HCT116 (cell line): ENCODE data around the gene CNGA1.

Source experiments
- ELF1 ChIP-seq: IDR thresholded peaks from 2 replicates; pipeline ENCODE4 v1.6.1; 2012; ENCODE audit warnings: low read depth, borderline replicate concordance
- POLR2A ChIP-seq: IDR thresholded peaks from 2 replicates; pipeline ENCODE4 v1.7.0; 2011; ENCODE audit warnings: borderline replicate concordance; ENCODE audit not compliant: insufficient read depth, insufficient read length; ENCODE audit errors: extremely low read depth
- TF ChIP-seq, protein P1 (sequence below), 3 experiments: fragments of 200-600 bp in 1 of 3; sonication (generic) in 1 of 3; IDR thresholded peaks in 2 of 3; conservative IDR thresholded peaks in 1 of 3; 2 replicates each; pipeline ENCODE4 v1.5.1; 2012 to 2017; ENCODE audit warnings: low read depth in 2 of 3, low read length in 2 of 3, antibody characterized with exemption in 1 of 3, borderline replicate concordance in 1 of 3, control low read depth in 1 of 3, mild to moderate bottlenecking in 1 of 3, mixed read lengths in 1 of 3, mixed run types in 1 of 3, moderate library complexity in 1 of 3; ENCODE audit not compliant: insufficient read depth in 1 of 3
- TF ChIP-seq, protein P2 (sequence below): IDR thresholded peaks from 2 replicates; pipeline ENCODE4 v1.6.1; 2012; ENCODE audit warnings: low read depth

DNA sequence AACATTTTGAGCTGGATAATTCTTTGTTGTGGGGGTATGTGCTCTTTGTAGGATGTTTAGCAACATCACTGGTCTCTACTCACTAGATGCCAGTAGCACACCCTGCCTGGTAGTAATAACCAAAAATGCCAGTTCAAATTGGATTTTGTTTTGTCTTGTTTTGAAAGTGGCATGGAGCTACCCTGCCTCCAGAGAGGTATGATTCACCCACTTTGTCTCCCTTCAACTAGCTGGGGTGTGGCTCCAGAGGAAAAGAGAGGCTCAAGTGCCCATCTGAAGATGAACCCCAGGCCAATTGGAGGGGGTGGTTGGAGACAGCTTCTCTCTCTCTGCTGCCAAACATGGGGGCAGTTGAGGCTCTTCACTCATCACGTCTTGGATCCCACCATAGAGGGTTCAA is 34.6 kb upstream of the CNGA1 start:
- TF ChIP-seq, protein P1, sequence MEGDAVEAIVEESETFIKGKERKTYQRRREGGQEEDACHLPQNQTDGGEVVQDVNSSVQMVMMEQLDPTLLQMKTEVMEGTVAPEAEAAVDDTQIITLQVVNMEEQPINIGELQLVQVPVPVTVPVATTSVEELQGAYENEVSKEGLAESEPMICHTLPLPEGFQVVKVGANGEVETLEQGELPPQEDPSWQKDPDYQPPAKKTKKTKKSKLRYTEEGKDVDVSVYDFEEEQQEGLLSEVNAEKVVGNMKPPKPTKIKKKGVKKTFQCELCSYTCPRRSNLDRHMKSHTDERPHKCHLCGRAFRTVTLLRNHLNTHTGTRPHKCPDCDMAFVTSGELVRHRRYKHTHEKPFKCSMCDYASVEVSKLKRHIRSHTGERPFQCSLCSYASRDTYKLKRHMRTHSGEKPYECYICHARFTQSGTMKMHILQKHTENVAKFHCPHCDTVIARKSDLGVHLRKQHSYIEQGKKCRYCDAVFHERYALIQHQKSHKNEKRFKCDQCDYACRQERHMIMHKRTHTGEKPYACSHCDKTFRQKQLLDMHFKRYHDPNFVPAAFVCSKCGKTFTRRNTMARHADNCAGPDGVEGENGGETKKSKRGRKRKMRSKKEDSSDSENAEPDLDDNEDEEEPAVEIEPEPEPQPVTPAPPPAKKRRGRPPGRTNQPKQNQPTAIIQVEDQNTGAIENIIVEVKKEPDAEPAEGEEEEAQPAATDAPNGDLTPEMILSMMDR (IDR thresholded peaks at IDR 0.05 in 2 of 3, conservative IDR thresholded peaks at IDR 0.05 in 1 of 3; ENCODE audit: borderline replicate concordance in 1 of 3, insufficient read depth in 1 of 3, low read depth in 2 of 3, low read length in 2 of 3) = no peak
- TF ChIP-seq, protein P2, sequence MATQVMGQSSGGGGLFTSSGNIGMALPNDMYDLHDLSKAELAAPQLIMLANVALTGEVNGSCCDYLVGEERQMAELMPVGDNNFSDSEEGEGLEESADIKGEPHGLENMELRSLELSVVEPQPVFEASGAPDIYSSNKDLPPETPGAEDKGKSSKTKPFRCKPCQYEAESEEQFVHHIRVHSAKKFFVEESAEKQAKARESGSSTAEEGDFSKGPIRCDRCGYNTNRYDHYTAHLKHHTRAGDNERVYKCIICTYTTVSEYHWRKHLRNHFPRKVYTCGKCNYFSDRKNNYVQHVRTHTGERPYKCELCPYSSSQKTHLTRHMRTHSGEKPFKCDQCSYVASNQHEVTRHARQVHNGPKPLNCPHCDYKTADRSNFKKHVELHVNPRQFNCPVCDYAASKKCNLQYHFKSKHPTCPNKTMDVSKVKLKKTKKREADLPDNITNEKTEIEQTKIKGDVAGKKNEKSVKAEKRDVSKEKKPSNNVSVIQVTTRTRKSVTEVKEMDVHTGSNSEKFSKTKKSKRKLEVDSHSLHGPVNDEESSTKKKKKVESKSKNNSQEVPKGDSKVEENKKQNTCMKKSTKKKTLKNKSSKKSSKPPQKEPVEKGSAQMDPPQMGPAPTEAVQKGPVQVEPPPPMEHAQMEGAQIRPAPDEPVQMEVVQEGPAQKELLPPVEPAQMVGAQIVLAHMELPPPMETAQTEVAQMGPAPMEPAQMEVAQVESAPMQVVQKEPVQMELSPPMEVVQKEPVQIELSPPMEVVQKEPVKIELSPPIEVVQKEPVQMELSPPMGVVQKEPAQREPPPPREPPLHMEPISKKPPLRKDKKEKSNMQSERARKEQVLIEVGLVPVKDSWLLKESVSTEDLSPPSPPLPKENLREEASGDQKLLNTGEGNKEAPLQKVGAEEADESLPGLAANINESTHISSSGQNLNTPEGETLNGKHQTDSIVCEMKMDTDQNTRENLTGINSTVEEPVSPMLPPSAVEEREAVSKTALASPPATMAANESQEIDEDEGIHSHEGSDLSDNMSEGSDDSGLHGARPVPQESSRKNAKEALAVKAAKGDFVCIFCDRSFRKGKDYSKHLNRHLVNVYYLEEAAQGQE = no peak
- TF ChIP-seq POLR2A = no peak
- no peak for TF ChIP-seq ELF1
